Skeletal muscle satellite cell (primary cell): ENCODE results near the gene TPO.
"Not testable (repeated sequence)": the region's sequence is repeated elsewhere in the genome, so short reads cannot be mapped to it uniquely, and the experiment has no call there.

Experiments used
- H3K27me3 ChIP-seq: 2 replicates; pipeline ENCODE4 v1.7.0; 2013; ENCODE audit warnings: low read length; ENCODE audit not compliant: control insufficient read depth, insufficient read depth
- H3K36me3 ChIP-seq: 2 replicates; pipeline ENCODE4 v1.7.0; 2013; ENCODE audit warnings: mild to moderate bottlenecking, control low read depth, low read length; ENCODE audit not compliant: insufficient read depth
- H3K4me1 ChIP-seq: 2 replicates; pipeline ENCODE4 v1.7.0; 2013; ENCODE audit warnings: low read length; ENCODE audit not compliant: control insufficient read depth, insufficient read depth
- H3K4me2 ChIP-seq: 2 replicates; pipeline ENCODE4 v1.7.0; 2013; ENCODE audit warnings: mild to moderate bottlenecking, low read length
- H3K4me3 ChIP-seq: 2 replicates; pipeline ENCODE4 v1.7.0; 2013; ENCODE audit warnings: low read length
- H3K9ac ChIP-seq: 2 replicates; pipeline ENCODE4 v1.7.0; 2013; ENCODE audit warnings: mild to moderate bottlenecking, low read depth, low read length, moderate library complexity
- H3K9me3 ChIP-seq: replicated peaks from 2 replicates; pipeline ENCODE4 v1.7.0; 2013; ENCODE audit warnings: mild to moderate bottlenecking, control low read depth, low read length

TPO gene

GRCh38 chr2:1387954-1388725 lies 25.1 kb upstream of the TPO start:
- not testable (repeated sequence) for H3K36me3 ChIP-seq, H3K27me3 ChIP-seq, H3K4me1 ChIP-seq, H3K9ac ChIP-seq, H3K9me3 ChIP-seq, H3K4me3 ChIP-seq, H3K4me2 ChIP-seq

DNA sequence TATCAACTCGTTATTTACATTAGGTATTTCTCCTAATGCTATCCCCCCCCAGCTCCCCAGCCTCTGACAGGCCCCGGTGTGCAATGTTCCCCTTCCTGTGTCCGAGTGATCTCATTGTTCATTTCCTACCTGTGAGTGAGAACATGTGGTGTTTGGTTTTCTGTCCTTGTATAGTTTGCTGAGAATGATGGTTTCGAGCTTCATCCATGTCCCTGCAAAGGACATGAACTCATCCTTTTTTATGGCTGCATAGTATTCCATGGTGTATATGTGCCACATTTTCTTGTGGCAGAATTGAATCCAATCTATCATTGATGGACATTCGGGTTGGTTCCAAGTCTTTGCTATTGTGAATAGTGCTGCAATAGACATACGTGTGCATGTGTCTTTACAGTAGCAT lies 23.1 kb upstream of the TPO start:
- not testable (repeated sequence) for H3K4me3 ChIP-seq, H3K9ac ChIP-seq, H3K4me2 ChIP-seq, H3K9me3 ChIP-seq, H3K36me3 ChIP-seq, H3K4me1 ChIP-seq, H3K27me3 ChIP-seq

- no peak overlapping the region for H3K9ac ChIP-seq
These were observed 19.9 kb upstream of the TPO start for GRCh38 chr2:1393321-1393720.

DNA sequence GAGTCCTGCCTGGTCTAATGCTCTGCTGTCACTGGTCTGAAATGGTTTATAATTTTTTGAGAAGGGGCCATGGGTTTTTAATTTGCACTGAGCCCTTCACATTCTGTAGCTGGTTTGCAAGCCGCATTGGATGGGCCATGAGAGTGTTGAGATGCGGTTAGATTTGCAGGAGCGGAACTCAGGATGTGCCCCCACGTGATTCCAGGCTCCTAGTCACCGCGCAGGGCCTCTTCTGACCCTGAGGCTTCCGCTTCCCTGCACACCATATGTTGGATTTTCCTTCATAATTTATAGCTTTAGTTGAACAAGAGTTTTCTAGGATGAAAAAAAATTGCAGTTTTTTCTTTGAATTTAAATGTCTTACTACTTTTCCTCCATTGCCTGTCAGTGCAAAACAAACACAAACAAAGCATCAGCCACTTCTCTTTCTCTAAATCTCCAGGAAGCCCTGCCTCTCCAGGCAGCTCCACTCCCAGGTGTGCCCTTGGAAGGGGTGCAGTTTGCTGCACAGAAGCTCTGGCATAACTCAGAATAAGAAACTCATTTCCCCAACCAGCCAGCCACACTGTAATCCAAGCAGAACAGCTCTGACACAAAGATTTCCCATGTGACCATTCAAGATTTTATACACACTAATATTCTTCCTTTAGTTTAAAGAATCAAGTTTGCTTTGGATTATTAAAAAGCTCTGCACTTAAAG lies 18.4 kb upstream of the TPO start:
- Histone ChIP-seq H3K4me2 (no peak overlapping the region), H3K4me1 (no peaks in the 10 kb centered on the region), H3K36me3 (no peaks in the 10 kb centered on the region), H3K4me3 (no peak overlapping the region), H3K9me3 (peaks cover 4% of the 10 kb centered on the region), H3K9ac (no peak overlapping the region), H3K27me3 (no peaks in the 10 kb centered on the region)

More at GRCh38 chr2:1393321-1393720, 19.9 kb upstream of the TPO start:
- H3K4me1 ChIP-seq, result no peaks in the 10 kb centered on the region
- no peaks in the 10 kb centered on the region for H3K27me3 ChIP-seq
- H3K36me3 ChIP-seq, result no peaks in the 10 kb centered on the region
- H3K9me3 ChIP-seq, result peaks cover 4% of the 10 kb centered on the region
- no peak overlapping the region for H3K4me2 ChIP-seq
- no peak overlapping the region for H3K4me3 ChIP-seq

DNA sequence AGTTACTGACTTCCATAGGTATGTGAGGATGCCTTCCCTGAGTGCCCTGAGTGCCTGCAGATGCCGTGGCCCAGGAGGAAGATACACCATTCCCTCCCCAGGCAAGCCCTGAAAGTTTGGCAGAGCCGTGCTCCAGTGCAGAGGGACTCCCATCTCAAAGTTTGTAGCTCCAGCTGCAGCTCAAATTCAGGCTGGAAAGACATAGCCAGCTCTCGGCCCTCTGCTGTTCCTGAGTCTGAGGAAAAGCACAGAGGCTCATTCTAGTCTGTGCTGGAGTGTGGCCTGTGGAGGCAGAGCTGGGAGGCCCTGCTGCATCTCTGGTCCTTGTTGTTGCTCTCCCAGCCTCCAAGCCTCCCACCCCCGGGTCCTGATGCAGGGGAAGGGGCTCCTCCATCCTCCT lies 15.9 kb upstream of the TPO start:
- H3K4me2 ChIP-seq, result no peak overlapping the region
- H3K36me3 ChIP-seq, result no peaks in the 10 kb centered on the region
- H3K27me3 ChIP-seq, result no peaks in the 10 kb centered on the region
- H3K9ac ChIP-seq, result no peak overlapping the region
- peaks cover 9% of the 10 kb centered on the region for H3K9me3 ChIP-seq
- no peak overlapping the region for H3K4me3 ChIP-seq
- no peaks in the 10 kb centered on the region for H3K4me1 ChIP-seq

DNA sequence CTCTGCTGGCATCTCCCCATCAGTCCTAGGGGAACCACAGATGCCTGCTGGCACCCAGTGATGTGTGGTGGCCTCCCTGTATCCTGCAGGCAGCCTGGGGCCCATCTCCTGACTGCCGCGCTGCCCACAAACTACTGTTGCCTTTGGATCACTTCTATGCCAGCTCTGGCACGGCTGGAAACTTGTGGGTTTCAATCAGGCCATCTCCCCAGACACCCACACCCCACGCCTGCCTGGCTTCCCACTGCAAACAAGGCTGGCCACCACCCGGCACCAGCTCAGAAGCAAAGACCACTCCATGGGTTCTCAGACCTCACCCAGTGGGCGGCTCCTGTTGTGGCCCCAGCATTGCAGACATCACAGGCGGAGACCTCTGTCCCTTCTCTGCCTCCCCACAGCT lies 15.1 kb upstream of the TPO start:
- H3K4me3 ChIP-seq, result no peak overlapping the region
- H3K9ac ChIP-seq, result no peak overlapping the region
- H3K4me1 ChIP-seq, result no peaks in the 10 kb centered on the region
- H3K4me2 ChIP-seq, result no peak overlapping the region
- H3K36me3 ChIP-seq, result no peaks in the 10 kb centered on the region
- H3K9me3 ChIP-seq, result peaks cover 6% of the 10 kb centered on the region
- H3K27me3 ChIP-seq, result no peaks in the 10 kb centered on the region

DNA sequence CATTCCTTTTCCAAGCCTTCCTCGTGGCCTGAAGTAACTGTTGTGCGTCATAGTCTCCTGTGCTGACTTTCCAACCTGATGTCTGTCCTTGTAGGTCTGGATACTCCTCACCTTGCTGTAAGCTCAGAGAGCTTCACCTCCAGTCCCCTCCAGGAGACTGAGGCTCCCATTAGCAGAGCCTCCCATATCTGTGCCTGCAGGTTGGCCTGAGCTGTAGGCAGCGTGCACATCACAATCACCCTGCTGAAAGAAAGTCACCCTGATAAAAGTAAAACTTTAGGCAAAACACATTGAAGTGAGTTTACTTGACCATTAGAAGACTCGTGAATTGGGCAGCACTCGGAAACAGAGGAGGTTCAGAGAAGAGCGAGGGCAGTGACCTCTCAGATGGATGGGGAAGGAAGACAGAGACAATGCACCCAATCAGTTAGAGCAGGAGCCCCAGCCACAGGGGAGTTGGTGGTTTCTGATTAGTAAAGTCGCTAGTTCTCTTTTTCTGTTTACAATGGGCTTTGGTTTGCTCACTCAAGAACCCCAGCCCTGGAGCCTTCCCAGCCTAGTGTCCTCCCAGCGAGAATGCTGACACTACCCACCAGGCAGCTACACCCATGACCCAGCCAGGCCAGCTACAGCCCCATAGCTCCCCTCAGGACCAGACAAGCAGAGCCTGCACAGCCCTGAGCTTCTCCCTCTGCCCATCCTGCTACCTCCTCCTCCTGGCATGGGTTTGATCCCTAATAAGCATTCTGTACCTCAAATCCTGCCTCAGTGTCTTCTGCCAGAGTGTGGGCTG lies 12.1 kb upstream of the TPO start:
- H3K36me3 ChIP-seq, result no peaks in the 10 kb centered on the region
- H3K4me1 ChIP-seq, result no peaks in the 10 kb centered on the region
- no peak overlapping the region for H3K4me2 ChIP-seq
- no peaks in the 10 kb centered on the region for H3K27me3 ChIP-seq
- no peak overlapping the region for H3K4me3 ChIP-seq
- H3K9me3 ChIP-seq, result peaks cover 5% of the 10 kb centered on the region
- H3K9ac ChIP-seq, result no peak overlapping the region

- no peaks in the 10 kb centered on the region for H3K36me3 ChIP-seq
- H3K4me2 ChIP-seq, result no peak overlapping the region
- H3K9me3 ChIP-seq, result peaks cover 5% of the 10 kb centered on the region
- H3K27me3 ChIP-seq, result no peaks in the 10 kb centered on the region
- no peaks in the 10 kb centered on the region for H3K4me1 ChIP-seq
- H3K4me3 ChIP-seq, result no peak overlapping the region
- H3K9ac ChIP-seq, result no peak overlapping the region
These were observed 11.2 kb upstream of the TPO start for GRCh38 chr2:1402064-1402463.

DNA sequence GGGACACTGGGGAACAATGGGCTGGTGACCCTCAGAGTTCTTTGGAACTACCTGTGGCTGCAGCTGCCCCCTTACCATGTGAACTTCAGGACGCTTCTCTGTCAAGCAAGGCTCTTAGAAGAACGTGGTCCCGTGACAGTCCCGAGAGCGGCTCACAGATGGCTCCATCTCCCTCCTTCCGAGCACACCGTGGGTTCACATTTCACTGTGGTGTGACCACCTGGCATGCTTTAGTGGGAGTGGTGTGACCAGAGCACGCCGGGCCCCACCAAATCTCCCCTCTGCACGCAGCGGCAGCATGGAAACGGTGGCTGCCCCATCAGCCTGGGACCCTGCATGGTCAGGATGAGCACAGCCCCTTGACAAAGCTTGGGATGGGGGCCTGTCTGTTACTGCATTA lies 9.7 kb upstream of the TPO start:
- Histone ChIP-seq H3K4me3 (no peak overlapping the region), H3K27me3 (no peaks in the 10 kb centered on the region), H3K9me3 (peaks cover 5% of the 10 kb centered on the region), H3K9ac (no peak overlapping the region), H3K36me3 (no peaks in the 10 kb centered on the region), H3K4me2 (no peak overlapping the region), H3K4me1 (no peaks in the 10 kb centered on the region)

DNA sequence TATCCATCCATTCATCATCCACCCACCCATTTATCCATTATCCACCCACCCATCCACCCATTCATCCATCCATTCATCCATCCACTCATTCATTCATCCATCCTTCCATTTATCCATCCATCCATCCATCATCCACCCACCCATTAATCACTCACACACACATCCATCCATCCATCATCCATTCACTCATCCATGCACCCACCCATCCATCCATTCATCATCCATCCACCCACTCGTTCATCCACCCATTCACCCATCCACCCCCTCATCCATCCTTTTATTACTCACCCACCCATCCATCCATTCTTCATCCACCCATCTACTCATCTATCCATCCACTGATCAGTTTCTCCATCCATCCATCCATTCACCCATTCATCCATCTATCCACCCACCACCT lies 8.1 kb upstream of the TPO start:
- no peaks in the 10 kb centered on the region for H3K4me1 ChIP-seq
- H3K36me3 ChIP-seq, result no peaks in the 10 kb centered on the region
- no peak overlapping the region for H3K9ac ChIP-seq
- no peak overlapping the region for H3K4me3 ChIP-seq
- no peaks in the 10 kb centered on the region for H3K27me3 ChIP-seq
- no peak overlapping the region for H3K4me2 ChIP-seq
- H3K9me3 ChIP-seq, result peaks cover 5% of the 10 kb centered on the region

DNA sequence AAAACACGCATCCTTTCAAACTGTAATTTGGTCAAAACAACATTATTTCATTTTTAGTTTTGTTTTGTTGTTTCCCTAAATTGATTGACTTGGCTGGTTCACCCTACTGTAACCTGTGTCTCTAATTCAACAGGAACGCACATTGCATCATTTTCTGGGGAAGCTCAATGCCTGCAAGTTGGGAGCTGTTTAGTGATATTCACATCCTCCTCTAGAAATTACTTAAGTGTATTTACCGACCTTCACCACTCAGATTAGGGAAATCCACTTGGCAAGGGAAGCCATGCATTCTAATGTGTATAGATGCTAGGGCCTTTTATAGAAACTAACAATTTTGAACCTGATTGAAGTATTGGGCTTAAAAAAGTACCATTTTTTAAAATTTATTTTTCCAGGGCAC lies 7.3 kb upstream of the TPO start:
- Histone ChIP-seq H3K9ac (no peak overlapping the region), H3K36me3 (no peaks in the 10 kb centered on the region), H3K9me3 (peaks cover 5% of the 10 kb centered on the region), H3K27me3 (no peaks in the 10 kb centered on the region), H3K4me2 (no peak overlapping the region), H3K4me3 (no peak overlapping the region), H3K4me1 (no peaks in the 10 kb centered on the region)
